Activated naive CD8-positive, alpha-beta T cell treated with anti-CD3 and anti-CD28 coated beads, Interleukin-2, amount 50 U/mL, for 16 hours (primary cell): ENCODE results near the gene CCDC106.

Experiments used
- DNase-seq: peaks from one replicate; pipeline ENCODE4 v3.0.0-alpha.2; 2020; ENCODE audit warnings: low read depth, low spot score

Gene CCDC106

GRCh38 chr19:55613930-55614710 is 33.9 kb upstream of the CCDC106 start:
- DNase-seq = no peak

GRCh38 chr19:55614711-55615542 is 33.1 kb upstream of the CCDC106 start:
- DNase-seq = no peak

- no peak for DNase-seq
These were observed 32.2 kb upstream of the CCDC106 start for GRCh38 chr19:55615543-55616394.

- DNase-seq = no peak
These were observed 31.6 kb upstream of the CCDC106 start for GRCh38 chr19:55616395-55616875.

GRCh38 chr19:55617426-55617825 is 30.6 kb upstream of the CCDC106 start:
- no peak for DNase-seq

- no peak for DNase-seq
These were observed 29.6 kb upstream of the CCDC106 start for GRCh38 chr19:55618426-55618825.

- DNase-seq = no peak
These were observed 28.7 kb upstream of the CCDC106 start for GRCh38 chr19:55619286-55619685.

GRCh38 chr19:55620410-55621204 is 27.4 kb upstream of the CCDC106 start:
- DNase-seq = no peak

- no peak for DNase-seq
These were observed 26.8 kb upstream of the CCDC106 start for GRCh38 chr19:55621205-55621672.

- DNase-seq = no peak
These were observed 26.3 kb upstream of the CCDC106 start for GRCh38 chr19:55621673-55622231.

GRCh38 chr19:55622242-55622969 is 25.6 kb upstream of the CCDC106 start:
- no peak for DNase-seq

GRCh38 chr19:55623130-55623529 is 24.9 kb upstream of the CCDC106 start:
- no peak for DNase-seq

- DNase-seq = no peak
These were observed 24.5 kb upstream of the CCDC106 start for GRCh38 chr19:55623561-55623960.

GRCh38 chr19:55624109-55625003 is 23.7 kb upstream of the CCDC106 start, which contains the start of gene ZNF784:
Gene ZNF784, minus strand, starts transcription at chr19:55624566. Its CDS starts 5 bp downstream, at chr19:55624561.
- DNase-seq = peak; percentile 83

GRCh38 chr19:55625004-55625326 is 23.0 kb upstream of the CCDC106 start:
- no peak for DNase-seq

- DNase-seq = no peak
These were observed 21.7 kb upstream of the CCDC106 start for GRCh38 chr19:55626350-55626749.

- DNase-seq = peak; percentile 82
These were observed 15.6 kb upstream of the CCDC106 start for GRCh38 chr19:55632463-55632834.

GRCh38 chr19:55633861-55634260 is 14.2 kb upstream of the CCDC106 start:
- DNase-seq = no peak

- DNase-seq = no peak
These were observed 12.7 kb upstream of the CCDC106 start for GRCh38 chr19:55635334-55635717.
